ENCODE data around the gene CHPT1.

GRCh38 chr12:101727098-101727497 lies 29.7 kb downstream of the CHPT1 start:
- no peak for TF ChIP-seq EP300 (IDR thresholded peaks at IDR 0.05)
- TF ChIP-seq, protein P1, sequence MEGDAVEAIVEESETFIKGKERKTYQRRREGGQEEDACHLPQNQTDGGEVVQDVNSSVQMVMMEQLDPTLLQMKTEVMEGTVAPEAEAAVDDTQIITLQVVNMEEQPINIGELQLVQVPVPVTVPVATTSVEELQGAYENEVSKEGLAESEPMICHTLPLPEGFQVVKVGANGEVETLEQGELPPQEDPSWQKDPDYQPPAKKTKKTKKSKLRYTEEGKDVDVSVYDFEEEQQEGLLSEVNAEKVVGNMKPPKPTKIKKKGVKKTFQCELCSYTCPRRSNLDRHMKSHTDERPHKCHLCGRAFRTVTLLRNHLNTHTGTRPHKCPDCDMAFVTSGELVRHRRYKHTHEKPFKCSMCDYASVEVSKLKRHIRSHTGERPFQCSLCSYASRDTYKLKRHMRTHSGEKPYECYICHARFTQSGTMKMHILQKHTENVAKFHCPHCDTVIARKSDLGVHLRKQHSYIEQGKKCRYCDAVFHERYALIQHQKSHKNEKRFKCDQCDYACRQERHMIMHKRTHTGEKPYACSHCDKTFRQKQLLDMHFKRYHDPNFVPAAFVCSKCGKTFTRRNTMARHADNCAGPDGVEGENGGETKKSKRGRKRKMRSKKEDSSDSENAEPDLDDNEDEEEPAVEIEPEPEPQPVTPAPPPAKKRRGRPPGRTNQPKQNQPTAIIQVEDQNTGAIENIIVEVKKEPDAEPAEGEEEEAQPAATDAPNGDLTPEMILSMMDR (IDR thresholded peaks at IDR 0.05), result no peak

All from gastroesophageal sphincter (tissue), 3 donors.